Heart right ventricle (tissue), 16 donors: Measurements from ENCODE around the gene SUGT1. TPM values are rescaled to one million over a fixed set of nuclear protein-coding genes. Genes with fewer than 3 reads are reported as not detected.

Experiments used
- ATAC-seq, 8 donors: fragments of 200-7000 bp; cut with Tn5 transposase; one replicate each; pipeline ENCODE4 v1.9.1; 2020; ENCODE audit warnings: mild to moderate bottlenecking in 8 of 8, moderate library complexity in 8 of 8, moderate number of reproducible peaks in 1 of 8
- DNase-seq, 2 donors: peaks; one replicate each; pipeline ENCODE4 v3.0.0-alpha.2; 2020
- H3K27ac ChIP-seq, 10 donors: fragments of 200-600 bp; sonication (generic) in 2 of 10; one replicate each; pipeline versions ENCODE4 v1.5.0 to v1.8.0; 2020 to 2022; ENCODE audit warnings: mild to moderate bottlenecking in 3 of 10
- H3K27me3 ChIP-seq, 7 donors: fragments of 200-600 bp; one replicate each; pipeline ENCODE4 v1.8.0; 2021 to 2022; ENCODE audit warnings: mild to moderate bottlenecking in 2 of 7
- H3K36me3 ChIP-seq, 9 donors: fragments of 200-600 bp; sonication (generic) in 1 of 9; one replicate each; pipeline versions ENCODE4 v1.5.0 to v1.8.0; 2020 to 2022; ENCODE audit warnings: mild to moderate bottlenecking in 2 of 9
- H3K4me1 ChIP-seq, 9 donors: fragments of 200-600 bp; sonication (generic) in 1 of 9; one replicate each; pipeline versions ENCODE4 v1.5.0 to v1.8.0; 2020 to 2022; ENCODE audit warnings: mild to moderate bottlenecking in 4 of 9
- H3K4me3 ChIP-seq, 10 donors: fragments of 200-600 bp; sonication (generic) in 2 of 10; one replicate each; pipeline versions ENCODE4 v1.5.0 to v1.8.0; 2020 to 2022; ENCODE audit warnings: mild to moderate bottlenecking in 7 of 10, moderate library complexity in 2 of 10
- H3K9me3 ChIP-seq, 11 donors: fragments of 200-600 bp in 10 of 11; sonication (generic) in 2 of 11; one replicate each; pipeline versions ENCODE4 v1.5.0 to v1.8.0; 2013 to 2022; ENCODE audit warnings: mild to moderate bottlenecking in 2 of 11, control low read depth in 1 of 11, moderate library complexity in 1 of 11
- WGBS, 2 donors: extraction: QIAGEN DNeasy Blood & Tissue Kit; methylation state at CpG; one replicate each; pipeline ENCODE4 v1.1.7; 2013; ENCODE audit warnings: inconsistent platforms in 1 of 2; 5-methylcytosine and 5-hydroxymethylcytosine counted together
- intact Hi-C, 10 donors: fragments of 100-400 bp; cut with DNase I; formaldehyde crosslinking; loops; one replicate each; pipeline versions ENCODE4 v1.11.1 to v1.14.2; 2022
- polyA plus RNA-seq, 2 donors: library from polyadenylated mRNA; stranded (reverse); fragments of 200-250 nt; gene quantifications; one replicate each; pipeline ENCODE4 v1.2.3, GENCODE V29; 2013
- total RNA-seq, 10 donors: library from RNA; stranded (reverse); fragmentation: NEBNext Ultra II Directional in 3 of 10; extraction: Animal tissue kit (Norgen Biotek cat#: 25700) in 3 of 10; gene quantifications; one replicate each; pipeline versions ENCODE4 v1.2.1 to v1.2.4, GENCODE V29; 2021 to 2023
- TF ChIP-seq, protein P1 (sequence below), 9 donors: fragments of 200-600 bp; sonication (generic) in 2 of 9; IDR thresholded peaks; one replicate each; pipeline versions ENCODE4 v1.5.0 to v1.8.0; 2021 to 2022; ENCODE audit warnings: antibody characterized with exemption in 9 of 9, mild to moderate bottlenecking in 5 of 9, moderate library complexity in 1 of 9
- donor health status: Arrhythmogenic right ventricular cardiomyopathy.
- donor health status: ischemic (EF 13 %, LVEDD 7.1; RV severe dilation, severe dysfunction).
- donor health status: healthy with polysubstance abuse.
- donor health status: DM: no; HTN: yes; CAD: no.
- donor health status: DM: no; HTN: no; CAD: no.
- donor health status: ischemic (EF 25% LVEDD 6.9; RV normal size, moderate dysfunction).
- donor health status: ischemic (EF 25% LVEDD 5.7; RV mildly dilated, moderate dysfunction).
- donor health status: healthy.
- donor health status: DM: yes; HTN: yes; CAD: no.
- donor health status: Ischemic cardiomyopathy.
- donor health status: ischemic (EF 35%, LVEDD 5.7; RV mildly dilated, moderate dysfunction).
- donor health status: nonischemic (EF 11% LVEDD 7.7; RV severe dilation, severe dysfunction).
- donor health status: DM: yes; HTN: yes; CAD: no.
- donor health status: PGD.
- donor health status: ischemic (EF 29% LVEDD 5.4; RV normal size, mild dysfunction).
- donor health status: nonischemic (EF 23%, LVEDD 6.1; RV moderate dilation, normal function).

The SUGT1 gene
- total and polyA plus RNA-seq, 12 donors = 44.3 to 61.7 (median 54.2) TPM

DNA sequence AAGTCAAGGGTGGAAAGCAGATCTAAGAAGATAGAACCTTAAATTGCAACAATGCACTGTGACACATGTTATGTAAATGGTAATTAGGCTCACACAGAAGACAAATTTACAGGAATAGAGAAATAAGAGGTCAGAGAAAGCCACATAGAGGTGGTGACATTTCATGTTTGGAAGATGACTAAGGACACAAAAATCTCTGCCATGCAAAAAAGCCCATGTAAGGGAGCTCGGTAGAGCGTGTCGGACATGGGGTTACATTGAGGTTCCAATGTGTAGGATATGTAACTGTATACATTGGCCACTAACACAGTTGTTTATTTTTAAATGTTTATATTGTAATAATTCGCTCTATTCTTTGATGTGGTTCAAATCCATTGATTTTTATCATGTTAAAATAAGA is 33.7 kb downstream of the SUGT1 start:
- intact Hi-C loops = loop anchor here in 1 of 10 donors (10.0 kb wide), 1 partner anchor 118 kb away; no protein-coding TSS in a partner anchor
- Histone ChIP-seq H3K9me3 (no peaks in the 10 kb centered on the region), H3K4me1 (no peaks in the 10 kb centered on the region), H3K36me3 (peaks cover 0 to 98% (median 34%) of the 10 kb centered on the region in 9 donors), H3K27me3 (no peaks in the 10 kb centered on the region), H3K4me3 (no peak overlapping the region), H3K27ac (no peak overlapping the region)
- no peak for ATAC-seq
- 97% methylated on average over 4 of the region's 4 CpGs for WGBS, 2 donors
- DNase-seq = no peak
- TF ChIP-seq, protein P1, sequence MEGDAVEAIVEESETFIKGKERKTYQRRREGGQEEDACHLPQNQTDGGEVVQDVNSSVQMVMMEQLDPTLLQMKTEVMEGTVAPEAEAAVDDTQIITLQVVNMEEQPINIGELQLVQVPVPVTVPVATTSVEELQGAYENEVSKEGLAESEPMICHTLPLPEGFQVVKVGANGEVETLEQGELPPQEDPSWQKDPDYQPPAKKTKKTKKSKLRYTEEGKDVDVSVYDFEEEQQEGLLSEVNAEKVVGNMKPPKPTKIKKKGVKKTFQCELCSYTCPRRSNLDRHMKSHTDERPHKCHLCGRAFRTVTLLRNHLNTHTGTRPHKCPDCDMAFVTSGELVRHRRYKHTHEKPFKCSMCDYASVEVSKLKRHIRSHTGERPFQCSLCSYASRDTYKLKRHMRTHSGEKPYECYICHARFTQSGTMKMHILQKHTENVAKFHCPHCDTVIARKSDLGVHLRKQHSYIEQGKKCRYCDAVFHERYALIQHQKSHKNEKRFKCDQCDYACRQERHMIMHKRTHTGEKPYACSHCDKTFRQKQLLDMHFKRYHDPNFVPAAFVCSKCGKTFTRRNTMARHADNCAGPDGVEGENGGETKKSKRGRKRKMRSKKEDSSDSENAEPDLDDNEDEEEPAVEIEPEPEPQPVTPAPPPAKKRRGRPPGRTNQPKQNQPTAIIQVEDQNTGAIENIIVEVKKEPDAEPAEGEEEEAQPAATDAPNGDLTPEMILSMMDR (IDR thresholded peaks at IDR 0.05) = no peak

DNA sequence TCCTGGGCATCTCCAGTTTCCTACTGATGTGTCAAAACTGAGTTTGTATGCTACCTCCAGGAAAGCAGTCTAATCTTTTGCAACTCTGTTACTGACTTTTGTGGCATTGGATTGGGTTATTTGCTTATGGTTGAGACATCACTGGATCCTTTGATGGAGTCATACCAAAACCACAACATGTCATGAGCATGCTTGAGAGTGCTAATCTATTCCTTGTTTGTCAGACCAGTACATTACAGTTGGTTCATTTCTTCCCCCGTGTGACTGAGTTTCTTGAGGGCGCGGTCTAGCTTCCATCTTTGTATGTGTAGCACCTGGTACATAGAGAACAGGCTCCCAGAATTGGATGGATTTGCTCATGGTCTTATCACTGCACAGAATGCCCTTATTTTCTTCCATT is 43.2 kb downstream of the SUGT1 start:
- TF ChIP-seq, protein P1 (IDR thresholded peaks at IDR 0.05) = no peak
- intact Hi-C loops = no loop called here
- ATAC-seq (no peak), DNase-seq (no peak)
- H3K4me1 ChIP-seq = no peaks in the 10 kb centered on the region
- peaks cover 0 to 35% (median 3%) of the 10 kb centered on the region in 9 donors for H3K36me3 ChIP-seq
- 91 to 92% methylated on average over 3 of the region's 3 CpGs for WGBS, 2 donors
- no peaks in the 10 kb centered on the region for H3K9me3 ChIP-seq
- no peak overlapping the region for H3K4me3 ChIP-seq
- no peaks in the 10 kb centered on the region for H3K27me3 ChIP-seq
- H3K27ac ChIP-seq = no peak overlapping the region

DNA sequence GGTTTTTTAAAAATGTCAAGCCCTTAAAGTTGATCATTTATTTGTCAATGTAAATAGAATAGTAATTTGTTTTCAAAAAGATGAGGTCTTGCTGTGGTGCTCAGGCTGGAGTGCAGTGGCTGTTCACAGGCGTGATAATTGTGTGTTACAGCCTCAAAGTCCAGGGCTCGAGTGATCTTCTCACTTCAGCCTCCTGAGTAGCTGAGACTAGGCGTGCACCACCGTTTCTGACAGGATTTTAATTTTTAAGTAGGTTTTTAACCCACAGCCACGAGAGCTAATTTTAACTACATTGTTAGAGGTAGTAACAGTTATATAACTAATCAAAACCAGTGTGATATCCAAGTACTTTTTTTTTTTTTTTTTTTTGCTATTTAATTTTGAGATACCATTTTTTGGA is 43.9 kb downstream of the SUGT1 start:
- Histone ChIP-seq H3K27me3 (no peaks in the 10 kb centered on the region), H3K9me3 (no peaks in the 10 kb centered on the region), H3K4me1 (no peaks in the 10 kb centered on the region), H3K27ac (no peak overlapping the region), H3K4me3 (no peak overlapping the region), H3K36me3 (peaks cover 0 to 29% (median 1%) of the 10 kb centered on the region in 9 donors)
- ATAC-seq (no peak), DNase-seq (no peak)
- WGBS, 2 donors = 95 to 96% methylated on average over 5 of the region's 5 CpGs
- TF ChIP-seq, protein P1 (IDR thresholded peaks at IDR 0.05) = no peak
- intact Hi-C loops = no loop called here

DNA sequence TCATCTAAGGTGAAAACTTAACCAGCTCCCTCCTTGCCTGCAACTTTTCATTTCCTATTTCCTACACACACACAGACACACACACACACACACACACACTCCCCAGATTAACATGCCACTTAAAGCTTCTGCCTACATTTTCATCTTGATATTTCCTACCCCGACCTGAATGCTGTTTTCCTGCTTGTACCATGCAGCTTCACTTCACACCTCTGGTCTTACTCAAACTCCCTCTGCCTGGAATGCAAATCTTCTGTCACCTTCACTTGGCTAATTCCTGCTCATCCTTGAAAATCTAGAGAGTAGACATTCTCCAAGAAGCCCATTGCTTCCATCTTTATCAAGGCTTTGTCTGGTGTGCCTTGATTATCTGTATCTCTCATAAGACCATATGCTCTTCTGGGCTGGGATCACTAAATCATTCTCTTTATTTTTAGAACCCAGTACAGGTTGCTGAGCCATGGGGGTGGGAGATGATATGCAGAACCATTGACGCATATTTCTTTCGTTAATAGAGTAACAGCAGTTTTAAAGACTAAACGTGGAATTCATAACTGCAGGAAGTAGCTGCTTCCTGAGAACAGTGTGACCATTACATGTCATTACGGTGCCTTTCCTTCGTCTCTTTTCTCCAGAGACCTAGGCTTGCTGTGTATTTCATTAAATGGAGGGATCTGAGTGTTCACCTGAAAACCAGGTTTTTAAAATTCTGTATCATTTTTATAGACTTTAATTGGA is 49.3 kb downstream of the SUGT1 start:
- TF ChIP-seq, protein P1 (IDR thresholded peaks at IDR 0.05) = no peak
- 43 to 54% methylated on average over 6 of the region's 6 CpGs for WGBS, 2 donors
- peaks cover 0 to 17% (median 0%) of the 10 kb centered on the region in 9 donors for H3K36me3 ChIP-seq
- no peaks in the 10 kb centered on the region for H3K27me3 ChIP-seq
- no peak overlapping the region for H3K4me3 ChIP-seq
- H3K9me3 ChIP-seq = no peaks in the 10 kb centered on the region
- peak in 3 of 8 donors; percentile 33 to 50 (median 41) for ATAC-seq
- H3K4me1 ChIP-seq = peaks cover 0 to 7% (median 0%) of the 10 kb centered on the region in 9 donors
- DNase-seq = no peak
- no peak overlapping the region for H3K27ac ChIP-seq
- intact Hi-C loops = no loop called here
